ENCODE measurements around the gene LAMTOR3.

DNA sequence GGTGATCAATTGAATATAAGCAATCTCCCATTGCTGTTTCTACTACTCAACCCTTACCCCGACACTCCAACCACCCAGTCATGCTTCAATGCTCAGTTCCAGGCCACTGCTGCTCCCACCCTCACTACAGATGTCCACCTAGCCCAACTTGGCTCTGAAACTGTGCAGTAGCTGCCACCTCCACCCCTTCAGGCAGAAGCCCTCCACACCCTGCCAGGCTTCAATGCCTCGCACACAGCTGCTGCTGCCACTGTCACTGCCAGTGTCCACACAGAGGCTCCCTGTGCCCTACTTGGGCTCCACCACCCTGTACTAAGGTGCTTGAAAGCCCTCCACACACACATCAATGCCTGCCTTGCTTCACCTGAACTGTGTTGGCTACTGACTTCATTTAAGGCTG is 34.6 kb downstream of the LAMTOR3 start:
- TF ChIP-seq CTCF (IDR thresholded peaks at IDR 0.05) (no peak), POLR2A (IDR thresholded peaks at IDR 0.05; ENCODE audit: low read depth) (no peak), POLR2AphosphoS5 (IDR thresholded peaks at IDR 0.05) (no peak)

All from esophagus muscularis mucosa (tissue), 3 donors.